Fibroblast of pulmonary artery (primary cell): ENCODE measurements around the gene HDAC10.
"Not testable (repeated sequence)": the region's sequence is repeated elsewhere in the genome, so short reads cannot be mapped to it uniquely, and the experiment has no call there.

Experiments
- DNase-seq: peaks from one replicate; pipeline ENCODE4 v3.0.0-alpha.2; 2010; ENCODE audit warnings: low read depth
- H3K4me3 ChIP-seq: replicated peaks from 2 replicates; pipeline ENCODE4 v1.5.1; 2011; ENCODE audit warnings: low read depth, mild to moderate bottlenecking, control low read depth, low read length, moderate library complexity
- CTCF ChIP-seq: IDR thresholded peaks from 2 replicates; pipeline ENCODE4 v1.5.1; 2011; ENCODE audit warnings: mild to moderate bottlenecking, control low read depth, low read length, inconsistent platforms; ENCODE audit errors: missing control alignments

Gene HDAC10

GRCh38 chr22:50274771-50275170, 23.7 kb upstream of the HDAC10 start:
- no peak for DNase-seq
- no peak overlapping the region for H3K4me3 ChIP-seq
- no peak for TF ChIP-seq CTCF

- peak; percentile 28 for TF ChIP-seq CTCF
- peak; percentile 67 for DNase-seq
- H3K4me3 ChIP-seq: no peak overlapping the region
Observed at GRCh38 chr22:50274311-50274710, 23.2 kb upstream of the HDAC10 start.

- DNase-seq, H3K4me3 ChIP-seq: not testable (repeated sequence)
Observed at GRCh38 chr22:50273781-50274180, 22.7 kb upstream of the HDAC10 start.

- not testable (repeated sequence) for DNase-seq, H3K4me3 ChIP-seq
Observed at GRCh38 chr22:50273352-50273751, 22.3 kb upstream of the HDAC10 start.

- no peak for TF ChIP-seq CTCF
- peak; percentile 17 for DNase-seq
- H3K4me3 ChIP-seq: no peak overlapping the region
Observed at GRCh38 chr22:50272044-50272802, 21.2 kb upstream of the HDAC10 start.

- no peak for TF ChIP-seq CTCF
- DNase-seq: peak; percentile 59
- peak overlapping the region; percentile 57 for H3K4me3 ChIP-seq
Observed at GRCh38 chr22:50271519-50271970, 20.5 kb upstream of the HDAC10 start.

- DNase-seq: peak; percentile 71
- peak overlapping the region; percentile 57 for H3K4me3 ChIP-seq
- TF ChIP-seq CTCF: no peak
Observed at GRCh38 chr22:50270666-50271394, 19.8 kb upstream of the HDAC10 start.
